NT2/D1 (cell line): ENCODE data around the gene OR2B3.
A peak's percentile ranks its signal among the peaks of the same experiment; 100 is the strongest.

Experiments
- DNase-seq: peaks from one replicate; pipeline ENCODE4 v3.0.0-alpha.2; 2011; ENCODE audit warnings: low read depth, low spot score
- H3K27me3 ChIP-seq: 2 replicates; pipeline ENCODE4 v1.6.0; 2011; ENCODE audit warnings: mild to moderate bottlenecking; ENCODE audit not compliant: insufficient read length, insufficient read depth
- H3K36me3 ChIP-seq: 2 replicates; pipeline ENCODE4 v1.6.1; 2011; ENCODE audit warnings: mild to moderate bottlenecking, low read length, mixed read lengths; ENCODE audit not compliant: insufficient read depth, insufficient read length
- H3K4me1 ChIP-seq: 2 replicates; pipeline ENCODE4 v1.5.1; 2011; ENCODE audit not compliant: insufficient read depth, insufficient read length
- H3K4me3 ChIP-seq: 2 replicates; pipeline ENCODE4 v1.5.1; 2011; ENCODE audit warnings: low read depth; ENCODE audit not compliant: insufficient read length
- H3K9ac ChIP-seq: 2 replicates; pipeline ENCODE4 v1.6.0; 2011; ENCODE audit warnings: low read depth; ENCODE audit not compliant: insufficient read length
- H3K9me3 ChIP-seq: 2 replicates; pipeline ENCODE4 v1.5.1; 2011; ENCODE audit warnings: mild to moderate bottlenecking, low read length; ENCODE audit not compliant: insufficient read depth
- SUZ12 ChIP-seq: IDR thresholded peaks from 2 replicates; pipeline ENCODE4 v1.6.1; 2011; ENCODE audit not compliant: insufficient read length, insufficient read depth; ENCODE audit errors: extremely low read depth
- YY1 ChIP-seq: IDR thresholded peaks from 2 replicates; pipeline ENCODE4 v1.6.1; 2011; ENCODE audit not compliant: insufficient read length, insufficient read depth
- ZNF274 ChIP-seq: IDR thresholded peaks from 2 replicates; pipeline ENCODE4 v1.6.1; 2011; ENCODE audit warnings: mild to moderate bottlenecking, low read depth, low read length

Gene OR2B3

DNA sequence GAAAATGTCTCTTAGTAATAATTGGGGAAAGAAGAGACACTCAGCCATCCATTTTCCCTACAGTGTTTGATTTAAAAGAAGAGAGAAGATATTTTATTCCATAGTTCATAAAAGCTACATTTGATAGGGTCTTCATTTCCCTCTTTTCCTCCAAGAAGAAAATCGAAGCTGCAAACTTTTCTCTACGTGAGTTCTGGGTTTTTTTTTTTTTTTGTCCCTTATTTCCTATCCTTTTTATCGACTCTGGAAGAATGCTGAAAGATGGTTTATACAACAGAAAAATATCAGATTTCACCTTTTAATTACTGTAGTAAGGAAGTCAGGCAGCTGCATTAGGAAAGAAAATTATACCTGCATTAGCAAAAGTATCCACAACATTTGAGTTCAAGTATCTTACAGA lies 12.1 kb upstream of the OR2B3 start, which contains the start of gene OR2J1:
Gene OR2J1 (plus strand): TSS at position 301 of the 400 bp plus-strand sequence. CDS start 1,453 bp downstream, outside the sequence.
- no peaks in the 10 kb centered on the region for H3K4me1 ChIP-seq
- no peak for TF ChIP-seq ZNF274
- no peak for TF ChIP-seq YY1
- TF ChIP-seq SUZ12: no peak
- no peaks in the 10 kb centered on the region for H3K36me3 ChIP-seq
- no peak for DNase-seq
- H3K9ac ChIP-seq: no peak within 1 kb of the TSS
- H3K9me3 ChIP-seq: no peaks in the 10 kb centered on the region
- H3K27me3 ChIP-seq: no peaks in the 10 kb centered on the region
- no peak within 1 kb of the TSS for H3K4me3 ChIP-seq

DNA sequence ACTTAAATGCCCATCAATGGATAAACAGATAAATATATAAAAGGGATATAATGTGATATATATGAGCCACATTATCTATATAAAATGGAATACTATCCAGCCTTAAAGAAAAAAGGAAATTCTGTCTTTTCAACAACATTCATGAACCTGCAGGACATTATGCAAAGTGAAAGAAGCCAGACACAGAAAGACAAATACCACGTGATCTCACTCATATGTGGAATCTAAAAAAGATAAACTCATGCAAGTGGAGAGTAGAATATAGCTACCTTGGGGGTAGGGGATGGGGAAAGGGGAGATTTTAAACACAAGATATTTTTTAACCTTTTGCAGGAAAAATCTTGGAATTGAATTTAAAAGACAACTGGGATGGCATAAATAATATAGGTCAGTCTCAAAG lies 10.7 kb upstream of the OR2B3 start:
- no peak for TF ChIP-seq SUZ12
- no peak for TF ChIP-seq ZNF274
- TF ChIP-seq YY1: no peak
- no peak overlapping the region for H3K9ac ChIP-seq
- no peaks in the 10 kb centered on the region for H3K9me3 ChIP-seq
- H3K27me3 ChIP-seq: no peaks in the 10 kb centered on the region
- H3K4me3 ChIP-seq: no peak overlapping the region
- H3K4me1 ChIP-seq: no peaks in the 10 kb centered on the region
- no peaks in the 10 kb centered on the region for H3K36me3 ChIP-seq
- no peak for DNase-seq

DNA sequence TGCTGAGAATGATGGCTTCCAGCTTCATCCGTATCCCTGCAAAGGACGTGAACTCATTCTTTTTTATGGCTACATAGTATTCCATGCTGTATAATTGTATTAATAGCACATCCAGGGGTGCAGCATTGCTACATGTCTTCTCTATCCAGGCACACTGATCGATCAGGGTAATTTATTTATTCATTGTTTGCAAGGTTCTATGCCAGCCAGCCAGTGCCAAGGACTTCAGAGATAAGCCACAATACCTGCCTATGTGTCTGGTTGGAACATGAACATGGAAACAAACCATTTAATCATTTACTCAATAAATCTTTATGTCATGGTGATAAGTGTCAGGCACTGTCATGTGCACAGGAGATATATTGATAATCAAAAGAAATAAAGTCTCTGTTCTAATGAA lies 5.8 kb upstream of the OR2B3 start:
- Histone ChIP-seq H3K9ac (no peak overlapping the region), H3K9me3 (no peaks in the 10 kb centered on the region), H3K27me3 (no peaks in the 10 kb centered on the region), H3K36me3 (no peaks in the 10 kb centered on the region), H3K4me1 (no peaks in the 10 kb centered on the region), H3K4me3 (no peak overlapping the region)
- no peak for DNase-seq
- TF ChIP-seq ZNF274 (no peak), YY1 (no peak), SUZ12 (no peak)

DNA sequence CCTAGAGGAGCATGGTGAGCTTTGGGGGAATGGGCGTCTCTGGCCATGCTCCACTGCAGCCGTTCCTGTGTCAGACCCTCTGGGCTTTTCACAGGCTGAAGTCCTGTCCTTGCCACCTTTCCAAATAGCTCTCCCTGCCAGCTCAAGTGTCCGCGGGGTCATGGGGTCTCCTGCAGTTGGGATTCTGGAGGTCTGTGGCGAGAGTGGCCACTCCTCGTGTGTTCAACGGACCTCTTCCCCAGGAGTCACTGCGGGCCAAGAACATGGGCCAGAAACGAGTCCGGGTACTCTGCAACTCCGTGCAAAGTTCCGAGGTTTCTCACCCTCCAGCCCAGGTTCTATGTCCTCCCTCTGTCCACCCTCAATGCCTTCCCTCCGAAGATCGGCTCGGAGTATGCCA lies 4.7 kb downstream of the OR2B3 start:
- TF ChIP-seq ZNF274: no peak
- no peak for TF ChIP-seq YY1
- no peak for TF ChIP-seq SUZ12
- H3K9me3 ChIP-seq: no peaks in the 10 kb centered on the region
- no peak for DNase-seq
- H3K4me1 ChIP-seq: no peaks in the 10 kb centered on the region
- no peak overlapping the region for H3K4me3 ChIP-seq
- no peaks in the 10 kb centered on the region for H3K36me3 ChIP-seq
- H3K9ac ChIP-seq: no peak overlapping the region
- H3K27me3 ChIP-seq: no peaks in the 10 kb centered on the region

DNA sequence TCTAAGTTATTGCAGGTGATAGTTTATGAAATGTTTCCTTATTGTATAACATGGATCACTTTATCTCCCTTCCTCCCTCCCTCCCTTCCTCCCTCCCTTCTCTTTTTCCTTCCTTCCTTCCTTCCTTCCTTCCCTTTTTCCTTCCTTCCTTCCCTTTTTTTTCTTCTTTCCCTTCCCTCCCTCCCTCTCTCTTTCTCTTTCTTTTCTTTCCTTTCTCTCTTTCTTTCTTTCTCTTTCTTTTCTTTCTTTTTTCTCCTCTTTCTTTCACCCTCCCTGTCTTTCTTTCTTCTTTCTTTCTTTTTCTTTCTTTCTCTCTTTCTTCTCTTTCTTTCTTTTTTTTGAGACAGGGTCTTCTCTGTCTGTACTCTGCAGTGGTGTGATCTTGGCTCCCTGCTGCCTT lies 5.8 kb downstream of the OR2B3 start:
- DNase-seq: no peak
- no peaks in the 10 kb centered on the region for H3K9me3 ChIP-seq
- TF ChIP-seq YY1: no peak
- no peak for TF ChIP-seq ZNF274
- no peak for TF ChIP-seq SUZ12

DNA sequence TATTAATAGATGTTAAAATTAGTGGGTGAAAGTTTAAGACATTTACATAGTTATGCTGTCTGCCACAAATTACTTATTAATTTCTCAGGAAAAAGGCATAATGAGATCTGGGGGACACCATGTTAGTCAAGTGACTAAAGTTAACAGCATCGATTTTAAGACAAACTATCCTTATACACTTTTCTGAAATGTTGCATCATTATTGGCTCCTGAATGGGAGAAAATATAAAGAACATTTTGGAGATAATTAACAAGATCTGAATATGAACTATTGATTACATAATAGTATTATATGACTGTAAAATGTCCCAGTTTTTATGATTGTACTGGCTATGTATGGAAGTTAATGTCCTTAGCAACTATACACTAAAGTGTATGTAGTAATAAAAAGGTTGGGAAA lies 7.9 kb downstream of the OR2B3 start:
- Histone ChIP-seq H3K27me3 (no peaks in the 10 kb centered on the region), H3K9me3 (no peaks in the 10 kb centered on the region), H3K36me3 (no peaks in the 10 kb centered on the region), H3K9ac (no peak overlapping the region), H3K4me3 (no peak overlapping the region), H3K4me1 (no peaks in the 10 kb centered on the region)
- no peak for TF ChIP-seq YY1
- no peak for TF ChIP-seq SUZ12
- no peak for DNase-seq

More for the DNA sequence above, 5.8 kb downstream of the OR2B3 start:
- Histone ChIP-seq H3K4me3 (no peak overlapping the region), H3K36me3 (no peaks in the 10 kb centered on the region), H3K27me3 (no peaks in the 10 kb centered on the region), H3K9ac (no peak overlapping the region), H3K4me1 (no peaks in the 10 kb centered on the region)

DNA sequence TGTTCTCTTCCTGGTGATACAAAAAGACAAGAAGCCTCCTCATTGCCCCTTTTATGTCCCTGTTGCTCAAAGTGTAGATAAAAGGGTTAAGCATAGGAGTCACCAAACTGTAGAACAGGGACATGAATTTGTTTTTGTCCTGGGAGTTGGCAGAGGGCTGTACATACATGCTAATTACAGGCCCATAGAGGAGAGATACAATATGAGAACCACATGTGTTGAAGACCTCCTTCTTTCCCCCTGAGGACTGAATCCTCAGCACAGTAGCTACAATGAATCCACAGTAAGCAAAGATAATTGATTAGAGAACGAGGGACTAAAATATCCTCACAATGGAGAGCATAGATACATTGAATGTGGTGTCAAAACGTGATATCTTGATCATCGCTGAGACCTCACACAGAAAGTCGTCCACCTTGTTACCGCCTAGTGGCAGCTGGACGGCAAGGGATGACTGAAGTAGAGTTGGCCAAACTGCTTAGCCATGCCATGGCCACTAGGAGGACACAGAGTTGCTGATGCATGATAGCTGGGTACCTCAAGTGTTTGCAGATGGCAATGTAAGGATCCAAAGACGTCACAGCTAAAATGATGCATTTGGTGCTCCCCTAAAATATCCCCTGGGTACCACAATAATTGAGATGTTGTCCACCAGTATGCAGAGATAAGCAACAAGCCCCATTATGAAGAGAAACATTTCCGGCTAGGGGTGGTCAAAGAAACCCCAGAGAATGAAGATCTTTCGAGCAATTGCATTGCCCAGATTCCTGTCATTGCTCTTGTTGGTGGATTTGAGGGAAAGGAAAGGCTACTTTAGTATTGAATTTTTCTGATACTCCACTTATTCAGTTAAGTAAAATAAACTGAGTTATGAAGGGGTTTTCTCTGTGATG lies 15.0 kb downstream of the OR2B3 start:
- Histone ChIP-seq H3K4me3 (no peak overlapping the region), H3K9me3 (no peaks in the 10 kb centered on the region), H3K9ac (no peak overlapping the region), H3K4me1 (no peaks in the 10 kb centered on the region), H3K27me3 (no peaks in the 10 kb centered on the region), H3K36me3 (no peaks in the 10 kb centered on the region)
- no peak for TF ChIP-seq YY1
- no peak for TF ChIP-seq ZNF274
- no peak for TF ChIP-seq SUZ12
- peak; percentile 33 for DNase-seq
